ENCODE data around the gene MICAL3.

DNA sequence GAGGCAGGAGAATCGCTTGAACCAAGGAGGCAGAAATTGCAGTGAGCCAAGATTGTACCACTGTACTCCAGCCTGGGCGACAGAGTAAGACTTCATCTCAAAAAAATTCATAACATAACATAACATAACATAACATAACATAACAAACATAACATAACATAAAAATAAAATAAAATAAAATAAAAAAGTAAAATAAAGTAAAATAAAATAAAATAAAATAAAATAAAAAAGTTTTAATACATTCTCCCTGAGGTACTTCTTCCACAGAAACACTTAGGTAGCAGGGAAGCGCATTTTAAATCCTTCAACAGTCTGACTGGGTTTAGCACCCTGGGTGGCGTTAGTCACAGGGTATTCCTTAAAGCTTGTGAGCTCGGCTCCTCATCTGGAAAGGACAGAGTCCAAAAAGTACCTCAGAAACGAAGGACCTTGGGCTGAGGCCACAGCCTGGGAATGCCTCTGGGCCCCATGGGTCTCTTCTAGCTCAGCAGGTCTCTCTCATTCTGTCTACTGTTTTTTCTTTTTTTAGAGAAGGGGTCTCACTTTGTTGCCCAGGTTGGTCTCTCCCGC, 41.7 kb downstream of the MICAL3 start:
- TF ChIP-seq, protein P1, sequence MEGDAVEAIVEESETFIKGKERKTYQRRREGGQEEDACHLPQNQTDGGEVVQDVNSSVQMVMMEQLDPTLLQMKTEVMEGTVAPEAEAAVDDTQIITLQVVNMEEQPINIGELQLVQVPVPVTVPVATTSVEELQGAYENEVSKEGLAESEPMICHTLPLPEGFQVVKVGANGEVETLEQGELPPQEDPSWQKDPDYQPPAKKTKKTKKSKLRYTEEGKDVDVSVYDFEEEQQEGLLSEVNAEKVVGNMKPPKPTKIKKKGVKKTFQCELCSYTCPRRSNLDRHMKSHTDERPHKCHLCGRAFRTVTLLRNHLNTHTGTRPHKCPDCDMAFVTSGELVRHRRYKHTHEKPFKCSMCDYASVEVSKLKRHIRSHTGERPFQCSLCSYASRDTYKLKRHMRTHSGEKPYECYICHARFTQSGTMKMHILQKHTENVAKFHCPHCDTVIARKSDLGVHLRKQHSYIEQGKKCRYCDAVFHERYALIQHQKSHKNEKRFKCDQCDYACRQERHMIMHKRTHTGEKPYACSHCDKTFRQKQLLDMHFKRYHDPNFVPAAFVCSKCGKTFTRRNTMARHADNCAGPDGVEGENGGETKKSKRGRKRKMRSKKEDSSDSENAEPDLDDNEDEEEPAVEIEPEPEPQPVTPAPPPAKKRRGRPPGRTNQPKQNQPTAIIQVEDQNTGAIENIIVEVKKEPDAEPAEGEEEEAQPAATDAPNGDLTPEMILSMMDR (IDR thresholded peaks at IDR 0.05; ENCODE audit: low read length) = no peak
- no peak for TF ChIP-seq EZH2 (optimal IDR thresholded peaks at IDR 0.05; ENCODE audit: low read depth, low read length)

Data from MM.1S (cell line).